OCI-LY7 (cell line): ENCODE results near the gene AP1B1. TPM values are rescaled to one million over a fixed set of nuclear protein-coding genes. Genes with fewer than 3 reads are reported as not detected.
"Not testable (repeated sequence)": the region's sequence is repeated elsewhere in the genome, so short reads cannot be mapped to it uniquely, and the experiment has no call there.

ENCODE experiments used
- BruUV-seq: library from RNA; stranded (reverse); fragments of 400-500 nt; replicated peaks from 2 replicates; lab custom pipeline; 2021; lab: Mats Ljungman, UMichigan
- CTCF ChIA-PET: fragments of 300-600 bp; sonication (Branson Sonifier 250); formaldehyde crosslinking; loops from one replicate; lab custom pipeline; 2022; ENCODE audit warnings: antibody characterized with exemption; ENCODE audit not compliant: unreplicated experiment; lab: Charles Lee
- POLR2A ChIA-PET: fragments of 300-600 bp; sonication (Branson Sonifier 250); formaldehyde crosslinking; loops from one replicate; lab custom pipeline; 2022; ENCODE audit warnings: antibody characterized with exemption; lab: Charles Lee
- DNase-seq: peaks from one replicate; pipeline ENCODE4 v3.0.0-alpha.2; 2015; ENCODE audit warnings: low spot score
- H2AFZ ChIP-seq: fragments of 200-600 bp; sonication (generic), shearing (Covaris generic); 2 replicates; pipeline ENCODE4 v1.6.1; 2014; ENCODE audit warnings: mild to moderate bottlenecking, antibody characterized with exemption, low read length, moderate library complexity
- H3K27ac ChIP-seq: fragments of 200-600 bp; sonication (generic); 2 replicates; pipeline ENCODE4 v1.5.1; 2014; ENCODE audit warnings: mixed run types, low read depth, mild to moderate bottlenecking, moderate library complexity, low read length, inconsistent platforms; ENCODE audit not compliant: poor library complexity, severe bottlenecking
- H3K36me3 ChIP-seq: fragments of 200-600 bp; sonication (generic); 2 replicates; pipeline ENCODE4 v1.6.1; 2014; ENCODE audit warnings: mild to moderate bottlenecking, antibody characterized with exemption, low read length, moderate library complexity, mixed read lengths; ENCODE audit not compliant: insufficient read depth
- H3K4me1 ChIP-seq: fragments of 200-600 bp; sonication (generic); 2 replicates; pipeline ENCODE4 v1.5.1; 2014; ENCODE audit warnings: mild to moderate bottlenecking, low read length; ENCODE audit not compliant: insufficient read depth, poor library complexity, severe bottlenecking
- H3K4me2 ChIP-seq: fragments of 200-600 bp; sonication (generic); 2 replicates; pipeline ENCODE4 v1.6.1; 2014; ENCODE audit warnings: mild to moderate bottlenecking, low read length
- H3K4me3 ChIP-seq: fragments of 200-600 bp; sonication (generic); 2 replicates; pipeline ENCODE4 v1.5.1; 2014; ENCODE audit warnings: mild to moderate bottlenecking, low read depth, low read length; ENCODE audit not compliant: poor library complexity, severe bottlenecking
- H3K79me2 ChIP-seq: fragments of 200-600 bp; sonication (generic); 2 replicates; pipeline ENCODE4 v1.6.1; 2016; ENCODE audit warnings: low read depth, mild to moderate bottlenecking, low read length, moderate library complexity, mixed read lengths; ENCODE audit not compliant: insufficient read depth
- H3K9me2 ChIP-seq: fragments of 200-600 bp; sonication (generic); 2 replicates; pipeline ENCODE4 v1.6.1; 2016; ENCODE audit warnings: mild to moderate bottlenecking, low read length, mixed read lengths; ENCODE audit not compliant: insufficient read depth
- H3K9me3 ChIP-seq: fragments of 200-600 bp; sonication (generic); 2 replicates; pipeline ENCODE4 v1.6.1; 2014; ENCODE audit warnings: mild to moderate bottlenecking, mixed run types, low read length, mixed read lengths
- H4K20me1 ChIP-seq: fragments of 200-600 bp; sonication (generic); 2 replicates; pipeline ENCODE4 v1.6.1; 2014; ENCODE audit warnings: mild to moderate bottlenecking, antibody characterized with exemption, low read length, moderate library complexity, mixed read lengths; ENCODE audit not compliant: insufficient read depth
- EZH2phosphoT487 ChIP-seq: fragments of 200-600 bp; sonication (generic); IDR thresholded peaks from 2 replicates; pipeline ENCODE4 v1.6.1; 2018; ENCODE audit warnings: low read depth, borderline replicate concordance, mild to moderate bottlenecking, mixed run types, antibody characterized with exemption, low read length, moderate library complexity, mixed read lengths
- intact Hi-C: fragments of 100-400 bp; cut with micrococcal nuclease; formaldehyde crosslinking; loops from one replicate; pipeline ENCODE4 v1.10.0; 2022; ENCODE audit not compliant: unreplicated experiment
- total RNA-seq, 2 experiments: library from RNA; depleted of rRNA in 1 of 2; stranded (reverse); fragments of >200 nt in 1 of 2; shearing (Covaris generic) in 1 of 2; gene quantifications; 2 replicates each; pipeline ENCODE4 v1.2.3, GENCODE V29; 2014 to 2022
- TF ChIP-seq, protein P1 (sequence below): fragments of 200-600 bp; sonication (generic); conservative IDR thresholded peaks from 2 replicates; pipeline ENCODE4 v1.5.1; 2014; ENCODE audit warnings: mild to moderate bottlenecking, antibody characterized with exemption, low read length, moderate library complexity, mixed read lengths

AP1B1 gene
- total RNA-seq, 2 experiments from 2014 or later: 111 to 156 TPM

DNA sequence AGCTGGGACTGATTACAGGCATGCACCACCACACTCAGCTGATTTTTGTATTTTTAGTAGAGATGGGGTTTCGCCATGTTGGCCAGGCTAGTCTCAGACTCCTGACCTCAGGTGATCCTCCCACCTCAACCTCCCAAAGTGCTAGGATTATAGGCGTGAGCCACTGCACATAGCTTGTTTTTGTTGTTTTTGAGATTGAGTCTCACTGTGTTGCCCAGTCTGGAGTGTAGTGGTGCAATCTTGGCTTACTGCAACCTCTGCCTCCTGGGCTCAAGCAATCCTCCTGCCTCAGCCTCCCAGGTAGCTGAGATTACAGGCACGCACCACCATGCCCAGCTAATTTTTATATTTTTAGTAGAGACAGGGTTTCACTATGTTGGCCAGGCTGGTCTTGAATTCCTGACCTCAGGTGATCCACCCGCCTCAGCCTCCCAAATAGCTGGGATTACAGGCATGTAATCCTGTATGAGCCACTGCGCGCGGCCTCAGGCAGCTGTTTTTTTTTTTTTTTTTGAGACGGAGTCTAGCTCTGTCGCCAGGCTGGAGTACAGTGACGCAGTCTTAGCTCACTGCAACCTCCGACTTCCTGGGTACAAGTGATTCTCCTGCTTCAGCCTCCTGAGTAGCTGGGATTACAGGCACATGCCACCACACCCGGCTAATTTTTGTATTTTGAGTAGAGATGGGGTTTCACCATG, 31.0 kb downstream of the AP1B1 start:
- CTCF ChIA-PET: interaction anchor here (1.6 to 2.1 kb wide), 2 partner anchors 9 to 10 kb away, joined by 4 to 7 read pairs; no protein-coding TSS in a partner anchor
- H2AFZ ChIP-seq, H3K4me1 ChIP-seq, DNase-seq, H3K27ac ChIP-seq, H3K9me3 ChIP-seq, BruUV-seq, H3K79me2 ChIP-seq, POLR2A ChIA-PET, H3K4me3 ChIP-seq, intact Hi-C loops, H3K9me2 ChIP-seq, H3K4me2 ChIP-seq, H4K20me1 ChIP-seq: not testable (repeated sequence)
- H3K36me3 ChIP-seq: peaks cover 96% of the 10 kb centered on the region

DNA sequence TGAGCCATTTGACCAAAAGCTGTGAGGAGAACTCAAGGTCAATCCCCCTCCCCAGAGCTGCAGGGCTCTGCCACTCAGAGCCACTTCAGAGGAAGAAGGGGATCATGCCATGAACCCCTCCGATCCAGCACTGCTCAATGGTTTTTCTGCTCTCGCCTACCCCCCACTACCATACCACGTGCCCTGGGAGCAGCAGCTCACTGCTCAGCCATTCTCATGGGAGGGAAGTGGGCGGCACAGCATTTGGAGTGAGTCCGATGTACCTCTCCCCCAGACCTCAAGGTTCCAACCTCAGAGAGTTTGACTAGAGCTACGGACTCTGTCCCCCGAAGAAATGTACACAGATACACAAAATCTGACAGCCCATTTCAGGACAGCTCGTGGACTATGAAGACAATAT, 34.5 kb downstream of the AP1B1 start:
- H3K4me3 ChIP-seq: no peak overlapping the region
- no peak overlapping the region for H2AFZ ChIP-seq
- no peak overlapping the region for H3K27ac ChIP-seq
- H3K4me1 ChIP-seq: peaks cover 11% of the 10 kb centered on the region
- TF ChIP-seq EZH2phosphoT487: no peak
- H4K20me1 ChIP-seq: no peaks in the 10 kb centered on the region
- no peak for DNase-seq
- H3K79me2 ChIP-seq: no peaks in the 10 kb centered on the region
- CTCF ChIA-PET: interaction anchor here (1.0 kb wide), 1 partner anchor 8 kb away, joined by 4 read pairs; no protein-coding TSS in a partner anchor
- H3K36me3 ChIP-seq: peaks cover 98% of the 10 kb centered on the region
- POLR2A ChIA-PET: interaction anchor here (0.9 kb wide), 1 partner anchor 10 kb away, joined by 5 read pairs; no protein-coding TSS in a partner anchor
- intact Hi-C loops: no loop called here
- no peaks in the 10 kb centered on the region for H3K9me2 ChIP-seq
- no peaks in the 10 kb centered on the region for H3K9me3 ChIP-seq
- no TSS peak for BruUV-seq
- no peak overlapping the region for H3K4me2 ChIP-seq

DNA sequence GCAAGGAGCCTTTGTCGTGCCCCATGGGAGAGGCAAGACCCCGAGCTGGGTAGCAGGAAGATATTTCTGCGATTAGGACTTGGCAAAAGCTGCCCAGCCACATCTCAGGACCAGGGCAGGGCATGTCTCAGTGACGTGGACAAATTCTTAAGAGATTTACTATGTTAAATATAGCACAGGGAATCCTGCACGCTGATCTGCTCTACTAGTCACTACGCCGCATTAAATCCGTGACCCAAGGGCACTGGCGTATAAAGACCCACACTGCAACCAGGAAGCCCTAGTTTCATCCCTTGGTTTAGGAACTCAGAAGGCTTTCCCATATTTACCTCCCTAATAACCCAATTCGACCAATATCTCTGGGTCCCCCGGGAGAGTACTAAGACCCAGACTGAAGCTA, 35.1 kb downstream of the AP1B1 start:
- Histone ChIP-seq H3K4me3 (no peak overlapping the region), H3K27ac (no peak overlapping the region), H3K9me2 (no peaks in the 10 kb centered on the region), H2AFZ (no peak overlapping the region), H3K36me3 (peaks cover 98% of the 10 kb centered on the region), H3K4me2 (no peak overlapping the region), H3K9me3 (no peaks in the 10 kb centered on the region), H4K20me1 (no peaks in the 10 kb centered on the region), H3K79me2 (no peaks in the 10 kb centered on the region), H3K4me1 (peaks cover 17% of the 10 kb centered on the region)
- intact Hi-C loops: no loop called here
- DNase-seq: no peak
- BruUV-seq: no TSS peak
- POLR2A ChIA-PET: interaction anchor here (0.9 kb wide), 1 partner anchor 9 kb away, joined by 5 read pairs; no protein-coding TSS in a partner anchor
- TF ChIP-seq, protein P1, sequence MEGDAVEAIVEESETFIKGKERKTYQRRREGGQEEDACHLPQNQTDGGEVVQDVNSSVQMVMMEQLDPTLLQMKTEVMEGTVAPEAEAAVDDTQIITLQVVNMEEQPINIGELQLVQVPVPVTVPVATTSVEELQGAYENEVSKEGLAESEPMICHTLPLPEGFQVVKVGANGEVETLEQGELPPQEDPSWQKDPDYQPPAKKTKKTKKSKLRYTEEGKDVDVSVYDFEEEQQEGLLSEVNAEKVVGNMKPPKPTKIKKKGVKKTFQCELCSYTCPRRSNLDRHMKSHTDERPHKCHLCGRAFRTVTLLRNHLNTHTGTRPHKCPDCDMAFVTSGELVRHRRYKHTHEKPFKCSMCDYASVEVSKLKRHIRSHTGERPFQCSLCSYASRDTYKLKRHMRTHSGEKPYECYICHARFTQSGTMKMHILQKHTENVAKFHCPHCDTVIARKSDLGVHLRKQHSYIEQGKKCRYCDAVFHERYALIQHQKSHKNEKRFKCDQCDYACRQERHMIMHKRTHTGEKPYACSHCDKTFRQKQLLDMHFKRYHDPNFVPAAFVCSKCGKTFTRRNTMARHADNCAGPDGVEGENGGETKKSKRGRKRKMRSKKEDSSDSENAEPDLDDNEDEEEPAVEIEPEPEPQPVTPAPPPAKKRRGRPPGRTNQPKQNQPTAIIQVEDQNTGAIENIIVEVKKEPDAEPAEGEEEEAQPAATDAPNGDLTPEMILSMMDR: no peak
- TF ChIP-seq EZH2phosphoT487: no peak
- CTCF ChIA-PET: interaction anchor here (1.0 kb wide), 1 partner anchor 7 kb away, joined by 4 read pairs; no protein-coding TSS in a partner anchor
